ENCODE measurements around the gene PCAT6. TPM values are rescaled to one million over a fixed set of nuclear protein-coding genes. Genes with fewer than 3 reads are reported as not detected.

Gene PCAT6
- 0.47 TPM in 1 of 2 replicates, not detected in the other for total RNA-seq

DNA sequence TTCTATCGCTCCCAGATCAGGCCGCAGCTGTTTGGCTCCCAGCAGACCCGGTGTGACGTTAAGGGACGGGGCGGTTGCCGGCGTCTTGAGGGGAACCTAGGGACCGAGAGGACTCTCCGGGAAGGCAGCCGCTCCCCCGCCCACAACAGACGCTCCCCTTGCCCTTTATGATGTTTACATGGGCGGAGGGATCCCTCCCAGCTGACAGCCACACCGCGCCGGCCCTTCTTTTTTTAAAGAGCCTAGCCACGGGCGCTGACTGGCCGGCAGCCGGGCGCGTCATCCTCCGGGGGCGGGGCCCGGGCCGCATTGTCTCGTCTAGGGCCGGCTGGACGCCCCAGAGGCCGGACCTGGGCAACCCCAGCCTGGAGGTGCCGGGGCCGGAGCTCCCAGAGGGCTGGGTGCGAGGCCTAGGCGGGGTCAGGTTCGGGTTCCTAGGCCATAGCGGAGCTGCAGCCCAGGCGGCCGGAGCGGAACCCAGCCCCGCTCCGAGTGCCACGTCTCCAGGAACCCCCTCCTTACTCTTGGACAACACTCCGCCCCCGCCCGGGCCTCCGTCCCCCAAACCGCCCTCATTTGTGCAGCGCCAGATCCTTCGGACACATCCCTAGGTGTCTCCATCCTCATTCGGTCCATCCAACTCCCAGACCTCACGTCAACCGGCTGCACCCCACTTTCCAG lies at the start of gene PCAT6:
Gene PCAT6 (plus strand): TSS at position 340 of the 681 bp plus-strand sequence.

GRCh38 chr1:202807926-202808757 lies 2.6 kb upstream of the PCAT6 start, which contains the start of gene KDM5B:
Gene KDM5B (minus strand): TSS chr1:202808421. CDS start chr1:202808305, 116 bp downstream.

Other genes starting within 250 kb of the PCAT6 start
- gene SYT2, start 100.5 kb upstream of the PCAT6 start, total RNA-seq: under 0.01 TPM in 1 of 2 replicates, not detected in the other
- gene KDM5B, start 2.5 kb upstream of the PCAT6 start, total RNA-seq: 27.5 and 40.5 TPM in 2 replicates
- gene RABIF, start 78.2 kb downstream of the PCAT6 start, total RNA-seq: 6.3 and 7.3 TPM in 2 replicates
- gene KLHL12, start 116.3 kb downstream of the PCAT6 start, total RNA-seq: 23.5 and 24.4 TPM in 2 replicates
- gene ADIPOR1, start 147.4 kb downstream of the PCAT6 start, total RNA-seq: 146 and 152 TPM in 2 replicates
- gene CYB5R1, start 156.3 kb downstream of the PCAT6 start, total RNA-seq: 86.1 and 106 TPM in 2 replicates
- gene TMEM183A, start 196.4 kb downstream of the PCAT6 start, total RNA-seq: 70.7 and 77.9 TPM in 2 replicates
- 0.15 and 0.16 TPM in 2 replicates for gene PPFIA4, start 215.5 kb downstream of the PCAT6 start, total RNA-seq